CD4-positive, alpha-beta T cell (primary cell): ENCODE data around the gene FHOD3. TPM values are rescaled to one million over a fixed set of nuclear protein-coding genes. Genes with fewer than 3 reads are reported as not detected.

Source experiments
- ATAC-seq: fragments of 200-7000 bp; cut with Tn5 transposase; one replicate; pipeline ENCODE4 v1.10.0; 2022; ENCODE audit warnings: mild to moderate bottlenecking; ENCODE audit not compliant: poor library complexity
- CTCF ChIA-PET: fragments of 350-600 bp; sonication (Branson Sonifier 250); formaldehyde crosslinking; loops from one replicate; lab custom pipeline; 2021; ENCODE audit warnings: antibody characterized with exemption, inconsistent platforms; lab: Charles Lee
- POLR2A ChIA-PET: fragments of 350-600 bp; sonication (Branson Sonifier 250); formaldehyde crosslinking; loops from one replicate; lab custom pipeline; 2021; ENCODE audit warnings: antibody characterized with exemption, inconsistent platforms; lab: Charles Lee
- DNase-seq, 14 experiments: peaks; one replicate each; pipeline ENCODE4 v3.0.0-alpha.2; 2013 to 2020; ENCODE audit warnings: mixed read lengths in 2 of 14
- H3K27ac ChIP-seq, 2 donors: one replicate each; pipeline versions ENCODE4 v1.5.1 to v1.7.0; 2013; ENCODE audit warnings: low read length in 2 of 2, low read depth in 1 of 2, mild to moderate bottlenecking in 1 of 2
- H3K27me3 ChIP-seq, 2 experiments: 1 replicate in 1 of 2; 2 replicates in 1 of 2; pipeline versions ENCODE4 v1.6.1 to v1.7.0; 2013; ENCODE audit warnings: low read length in 2 of 2, control low read depth in 1 of 2, mild to moderate bottlenecking in 1 of 2, moderate library complexity in 1 of 2; ENCODE audit not compliant: insufficient read depth in 2 of 2, control insufficient read depth in 1 of 2
- H3K36me3 ChIP-seq: one replicate; pipeline ENCODE4 v1.6.1; 2013; ENCODE audit warnings: low read length, control low read depth; ENCODE audit not compliant: insufficient read depth
- H3K4me1 ChIP-seq: one replicate; pipeline ENCODE4 v1.6.1; 2013; ENCODE audit warnings: low read length, control low read depth; ENCODE audit not compliant: insufficient read depth
- H3K4me3 ChIP-seq: one replicate; pipeline ENCODE4 v1.5.1; 2013; ENCODE audit warnings: mild to moderate bottlenecking, low read length, moderate library complexity
- H3K9me3 ChIP-seq, 2 experiments: 1 replicate in 1 of 2; 2 replicates in 1 of 2; pipeline versions ENCODE4 v1.6.1 to v1.7.0; 2013; ENCODE audit warnings: low read length in 2 of 2, mild to moderate bottlenecking in 2 of 2, control low read depth in 1 of 2, moderate library complexity in 1 of 2; ENCODE audit not compliant: control insufficient read depth in 1 of 2, insufficient read depth in 1 of 2
- H3K27ac Mint-ChIP-seq: one replicate; pipeline ENCODE4 v1.8.0; 2020; ENCODE audit warnings: mixed read lengths
- H3K27me3 Mint-ChIP-seq: one replicate; pipeline ENCODE4 v1.8.0; 2021; ENCODE audit warnings: mixed read lengths
- H3K36me3 Mint-ChIP-seq: one replicate; pipeline ENCODE4 v1.8.0; 2021; ENCODE audit warnings: low read depth, mixed read lengths
- H3K4me1 Mint-ChIP-seq: one replicate; pipeline ENCODE4 v1.8.0; 2021; ENCODE audit warnings: low read depth, mixed read lengths
- H3K4me3 Mint-ChIP-seq: one replicate; pipeline ENCODE4 v1.8.0; 2020; ENCODE audit warnings: mild to moderate bottlenecking, mixed read lengths
- H3K9me3 Mint-ChIP-seq: one replicate; pipeline ENCODE4 v1.8.0; 2020; ENCODE audit warnings: mixed read lengths
- intact Hi-C, 2 experiments: fragments of 100-400 bp; cut with DNase I in 1 of 2; cut with micrococcal nuclease in 1 of 2; formaldehyde crosslinking; loops; one replicate each; pipeline versions ENCODE4 v1.15.1 to v1.9.0; 2023 to 2025; cut with DNase I, micrococcal nuclease
- total RNA-seq, 174 experiments: library from RNA in 2 of 174; stranded (reverse) in 2 of 174; gene quantifications; one replicate each; pipeline ENCODE4 v1.2.3 and lab custom pipeline; 2021 to 2026
- TF ChIP-seq, protein P1 (sequence below): fragments of 200-600 bp; IDR thresholded peaks from one replicate; pipeline ENCODE4 v1.8.0; 2022; ENCODE audit warnings: antibody characterized with exemption, mild to moderate bottlenecking

The FHOD3 gene
- total RNA-seq, 2 experiments from 2014 or later = not detected

GRCh38 chr18:36514778-36515177 lies 217.3 kb downstream of the FHOD3 start:
- peaks cover 4% of the 10 kb centered on the region for H3K27me3 Mint-ChIP-seq

GRCh38 chr18:36516258-36516657 lies 218.7 kb downstream of the FHOD3 start:
- no peak overlapping the region for H3K4me3 Mint-ChIP-seq
- no peak for ATAC-seq

More at GRCh38 chr18:36514778-36515177, 217.3 kb downstream of the FHOD3 start:
- H3K27ac ChIP-seq = no peak overlapping the region
- no peaks in the 10 kb centered on the region for H3K9me3 ChIP-seq
- Mint-ChIP-seq H3K9me3 (no peaks in the 10 kb centered on the region), H3K4me3 (no peak overlapping the region), H3K36me3 (no peaks in the 10 kb centered on the region), H3K27ac (no peak overlapping the region), H3K4me1 (no peaks in the 10 kb centered on the region)
- no peak for DNase-seq
- H3K27me3 ChIP-seq = peaks cover 0 to 9% of the 10 kb centered on the region in 2 experiments
- TF ChIP-seq, protein P1, sequence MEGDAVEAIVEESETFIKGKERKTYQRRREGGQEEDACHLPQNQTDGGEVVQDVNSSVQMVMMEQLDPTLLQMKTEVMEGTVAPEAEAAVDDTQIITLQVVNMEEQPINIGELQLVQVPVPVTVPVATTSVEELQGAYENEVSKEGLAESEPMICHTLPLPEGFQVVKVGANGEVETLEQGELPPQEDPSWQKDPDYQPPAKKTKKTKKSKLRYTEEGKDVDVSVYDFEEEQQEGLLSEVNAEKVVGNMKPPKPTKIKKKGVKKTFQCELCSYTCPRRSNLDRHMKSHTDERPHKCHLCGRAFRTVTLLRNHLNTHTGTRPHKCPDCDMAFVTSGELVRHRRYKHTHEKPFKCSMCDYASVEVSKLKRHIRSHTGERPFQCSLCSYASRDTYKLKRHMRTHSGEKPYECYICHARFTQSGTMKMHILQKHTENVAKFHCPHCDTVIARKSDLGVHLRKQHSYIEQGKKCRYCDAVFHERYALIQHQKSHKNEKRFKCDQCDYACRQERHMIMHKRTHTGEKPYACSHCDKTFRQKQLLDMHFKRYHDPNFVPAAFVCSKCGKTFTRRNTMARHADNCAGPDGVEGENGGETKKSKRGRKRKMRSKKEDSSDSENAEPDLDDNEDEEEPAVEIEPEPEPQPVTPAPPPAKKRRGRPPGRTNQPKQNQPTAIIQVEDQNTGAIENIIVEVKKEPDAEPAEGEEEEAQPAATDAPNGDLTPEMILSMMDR = no peak
- H3K36me3 ChIP-seq = no peaks in the 10 kb centered on the region
- no peaks in the 10 kb centered on the region for H3K4me1 ChIP-seq
- intact Hi-C loops = no loop called here
- ChIA-PET CTCF (no interaction called here), POLR2A (no interaction called here)
- no peak overlapping the region for H3K4me3 ChIP-seq
- no peak for ATAC-seq

GRCh38 chr18:36516726-36517125 lies 219.2 kb downstream of the FHOD3 start:
- ChIA-PET POLR2A (no interaction called here), CTCF (no interaction called here)
- TF ChIP-seq, protein P1 = no peak
- no peak overlapping the region for H3K27ac Mint-ChIP-seq
- no peak overlapping the region for H3K27ac ChIP-seq
- H3K36me3 ChIP-seq = no peaks in the 10 kb centered on the region
- no peaks in the 10 kb centered on the region for H3K4me1 Mint-ChIP-seq
- H3K4me3 Mint-ChIP-seq = no peak overlapping the region
- no peak overlapping the region for H3K4me3 ChIP-seq
- H3K27me3 Mint-ChIP-seq = peaks cover 4% of the 10 kb centered on the region
- H3K9me3 Mint-ChIP-seq = no peaks in the 10 kb centered on the region
- peaks cover 0 to 9% of the 10 kb centered on the region in 2 experiments for H3K27me3 ChIP-seq
- no peaks in the 10 kb centered on the region for H3K36me3 Mint-ChIP-seq
- no peaks in the 10 kb centered on the region for H3K4me1 ChIP-seq
- no peaks in the 10 kb centered on the region for H3K9me3 ChIP-seq
- intact Hi-C loops = no loop called here
- ATAC-seq = no peak
- no peak for DNase-seq

More at GRCh38 chr18:36516258-36516657, 218.7 kb downstream of the FHOD3 start:
- intact Hi-C loops = no loop called here
- Histone ChIP-seq H3K27ac (no peak overlapping the region), H3K4me1 (no peaks in the 10 kb centered on the region), H3K27me3 (peaks cover 0 to 9% of the 10 kb centered on the region in 2 experiments), H3K36me3 (no peaks in the 10 kb centered on the region), H3K9me3 (no peaks in the 10 kb centered on the region), H3K4me3 (no peak overlapping the region)
- CTCF ChIA-PET = no interaction called here
- TF ChIP-seq, protein P1 = no peak
- no peaks in the 10 kb centered on the region for H3K36me3 Mint-ChIP-seq
- no peak for DNase-seq
- no peak overlapping the region for H3K27ac Mint-ChIP-seq
- H3K9me3 Mint-ChIP-seq = no peaks in the 10 kb centered on the region
- peaks cover 4% of the 10 kb centered on the region for H3K27me3 Mint-ChIP-seq
- POLR2A ChIA-PET = no interaction called here
- no peaks in the 10 kb centered on the region for H3K4me1 Mint-ChIP-seq
